Motor neuron (in vitro differentiated cells): Measurements from ENCODE around the gene TOX2. TPM values are rescaled to one million over a fixed set of nuclear protein-coding genes. Genes with fewer than 3 reads are reported as not detected.

Experiments
- ATAC-seq, 8 experiments: fragments of 200-7000 bp; cut with Tn5 transposase; replicated peaks in 6 of 8; 2 replicates each; pipeline ENCODE4 v1.8.0; 2021; ENCODE audit warnings: mild to moderate bottlenecking in 8 of 8, moderate library complexity in 8 of 8
- H3K27ac ChIP-seq, 2 donors: fragments of 250-450 bp; sonication (Bioruptor Pico); 2 replicates each; pipeline ENCODE4 v1.9.0; 2021; ENCODE audit warnings: antibody characterized with exemption in 2 of 2, mild to moderate bottlenecking in 2 of 2, moderate library complexity in 1 of 2
- H3K4me1 ChIP-seq, 2 donors: fragments of 250-450 bp; sonication (Bioruptor Pico); replicated peaks in 1 of 2; 2 replicates each; pipeline ENCODE4 v1.6.1; 2021; ENCODE audit warnings: antibody characterized with exemption in 2 of 2, mild to moderate bottlenecking in 2 of 2, moderate library complexity in 1 of 2
- H3K4me3 ChIP-seq, 5 donors: fragments of 250-450 bp; sonication (Bioruptor Pico); 2 replicates each; pipeline ENCODE4 v1.9.0; 2021; ENCODE audit warnings: antibody characterized with exemption in 5 of 5, mild to moderate bottlenecking in 5 of 5, moderate library complexity in 4 of 5
- whole genome bisulfite sequencing, 10 experiments: fragments of 450-650 bp; shearing (Covaris generic); methylation state at CpG; one replicate each; pipeline ENCODE4 v1.0.0; 2022; 5-methylcytosine and 5-hydroxymethylcytosine counted together
- in situ Hi-C, 9 experiments: fragments of 400-800 bp; cut with MboI; loops; one replicate each; pipeline ENCODE4 v1.15.0; 2021; ENCODE audit warnings: low sequenced_read_pairs in 9 of 9, low pct_unique_long_range_greater_than_20kb in 2 of 9; ENCODE audit not compliant: unreplicated experiment in 9 of 9
- total RNA-seq, 8 experiments: library from RNA; unstranded; fragments of 300-600 nt; gene quantifications; 2 replicates each; pipeline versions ENCODE4 v1.2.3 to v1.2.4, GENCODE V29; 2022

Gene TOX2
- total RNA-seq, 8 experiments from 2014 or later = 4.9 to 27.0 (median 8.6) TPM

- Histone ChIP-seq H3K4me3 (peak overlapping the region; percentile 53 to 74 (median 65)), H3K4me1 (peaks cover 16 to 20% of the 10 kb centered on the region in 2 donors), H3K27ac (no peak overlapping the region)
- peak; percentile 11 to 34 (median 26) for ATAC-seq
- WGBS, 10 experiments = 0 to 12% methylated on average over 1 to 6 of the region's 9 CpGs; no CpG with 5 or more reads in 8 of the 10 experiments
- in situ Hi-C loops = loop anchor here in 1 of 9 experiments (25.0 kb wide), 1 partner anchor 155 kb away; no protein-coding TSS in a partner anchor
Observed at GRCh38 chr20:43916881-43917371, 2.3 kb downstream of the TOX2 start.

GRCh38 chr20:43917380-43917779 lies 2.7 kb downstream of the TOX2 start:
- no peak overlapping the region for H3K27ac ChIP-seq
- WGBS, 10 experiments = 20 to 94% (median 49%) methylated on average over 1 to 6 of the region's 9 CpGs; no CpG with 5 or more reads in 3 of the 10 experiments
- H3K4me3 ChIP-seq = peak overlapping the region in 1 of 5 donors; percentile 74
- ATAC-seq = peak in 1 of 8 experiments; percentile 47
- H3K4me1 ChIP-seq = peaks cover 16 to 20% of the 10 kb centered on the region in 2 donors
- in situ Hi-C loops = loop anchor here in 1 of 9 experiments (25.0 kb wide), 1 partner anchor 155 kb away; no protein-coding TSS in a partner anchor

- in situ Hi-C loops = loop anchor here in 1 of 9 experiments (25.0 kb wide), 1 partner anchor 158 kb away; no protein-coding TSS in a partner anchor
- Histone ChIP-seq H3K4me3 (no peak overlapping the region), H3K4me1 (peaks cover 20% of the 10 kb centered on the region in 2 donors), H3K27ac (no peak overlapping the region)
- ATAC-seq = no peak
- 0 to 100% (median 100%) methylated on average over 1 to 4 of the region's 6 CpGs; no CpG with 5 or more reads in 3 of the 10 experiments for WGBS, 10 experiments
Observed at GRCh38 chr20:43919686-43920403, 5.2 kb downstream of the TOX2 start.

GRCh38 chr20:43920797-43921196 lies 6.1 kb downstream of the TOX2 start:
- in situ Hi-C loops = loop anchor here in 1 of 9 experiments (25.0 kb wide), 1 partner anchor 158 kb away; no protein-coding TSS in a partner anchor
- WGBS, 10 experiments = 93 to 100% (median 98%) methylated on average over 1 to 4 of the region's 4 CpGs; no CpG with 5 or more reads in 6 of the 10 experiments
- Histone ChIP-seq H3K27ac (no peak overlapping the region), H3K4me3 (no peak overlapping the region), H3K4me1 (peaks cover 26% of the 10 kb centered on the region in 2 donors)
- ATAC-seq = no peak

DNA sequence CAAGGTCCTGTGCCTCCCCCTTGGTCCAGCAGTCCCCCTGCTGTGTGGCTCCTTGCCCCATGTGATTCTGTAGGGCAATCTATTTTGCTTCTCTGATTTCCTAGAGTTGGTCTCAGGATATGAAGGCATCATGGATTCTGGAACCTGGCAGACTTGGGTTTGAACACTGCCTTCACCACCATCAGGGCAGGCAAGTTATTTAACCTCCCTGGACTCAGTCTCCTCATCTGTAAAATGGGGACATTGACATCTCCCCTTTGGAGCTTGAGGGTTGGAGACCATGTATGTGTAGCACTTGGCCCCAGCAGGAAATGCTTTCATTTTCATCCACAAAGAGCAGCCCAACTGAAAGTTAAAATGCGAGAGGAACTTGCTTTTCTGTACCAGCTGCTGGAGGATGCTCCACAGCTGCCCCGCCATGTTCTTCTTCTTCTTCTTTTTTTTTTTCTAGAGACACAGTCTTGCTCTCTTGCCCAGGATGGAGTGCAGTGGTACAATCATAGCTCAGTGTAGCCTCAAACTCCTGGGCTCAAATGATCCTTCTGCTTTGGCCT lies 6.7 kb downstream of the TOX2 start:
- in situ Hi-C loops = loop anchor here in 1 of 9 experiments (25.0 kb wide), 1 partner anchor 159 kb away; no protein-coding TSS in a partner anchor
- Histone ChIP-seq H3K27ac (no peak overlapping the region), H3K4me3 (no peak overlapping the region), H3K4me1 (peaks cover 25 to 29% of the 10 kb centered on the region in 2 donors)
- WGBS, 10 experiments = 90 to 100% (median 100%) methylated on average over 1 to 2 of the region's 2 CpGs; no CpG with 5 or more reads in 5 of the 10 experiments
- no peak for ATAC-seq

GRCh38 chr20:43922614-43923013 lies 8.0 kb downstream of the TOX2 start:
- WGBS, 10 experiments = 56 to 100% (median 87%) methylated on average over 1 to 2 of the region's 2 CpGs; no CpG with 5 or more reads in 2 of the 10 experiments
- in situ Hi-C loops = loop anchor here in 1 of 9 experiments (25.0 kb wide), 1 partner anchor 160 kb away; no protein-coding TSS in a partner anchor
- no peak overlapping the region for H3K4me3 ChIP-seq
- no peak for ATAC-seq
- H3K4me1 ChIP-seq = peaks cover 22% of the 10 kb centered on the region in 2 donors
- no peak overlapping the region for H3K27ac ChIP-seq

- in situ Hi-C loops = loop anchor here in 1 of 9 experiments (25.0 kb wide), 1 partner anchor 161 kb away; no protein-coding TSS in a partner anchor
- 60 to 100% (median 88%) methylated on average over 1 to 2 of the region's 3 CpGs; no CpG with 5 or more reads in 6 of the 10 experiments for WGBS, 10 experiments
- no peak overlapping the region for H3K4me3 ChIP-seq
- ATAC-seq = no peak
- H3K4me1 ChIP-seq = peaks cover 19 to 23% of the 10 kb centered on the region in 2 donors
- H3K27ac ChIP-seq = no peak overlapping the region
Observed at GRCh38 chr20:43923322-43923721, 8.7 kb downstream of the TOX2 start.

GRCh38 chr20:43923917-43924316 lies 9.3 kb downstream of the TOX2 start:
- WGBS, 10 experiments = 96 to 100% (median 100%) methylated on average over 1 to 3 of the region's 4 CpGs; no CpG with 5 or more reads in 7 of the 10 experiments
- H3K4me1 ChIP-seq = peaks cover 25 to 28% of the 10 kb centered on the region in 2 donors

DNA sequence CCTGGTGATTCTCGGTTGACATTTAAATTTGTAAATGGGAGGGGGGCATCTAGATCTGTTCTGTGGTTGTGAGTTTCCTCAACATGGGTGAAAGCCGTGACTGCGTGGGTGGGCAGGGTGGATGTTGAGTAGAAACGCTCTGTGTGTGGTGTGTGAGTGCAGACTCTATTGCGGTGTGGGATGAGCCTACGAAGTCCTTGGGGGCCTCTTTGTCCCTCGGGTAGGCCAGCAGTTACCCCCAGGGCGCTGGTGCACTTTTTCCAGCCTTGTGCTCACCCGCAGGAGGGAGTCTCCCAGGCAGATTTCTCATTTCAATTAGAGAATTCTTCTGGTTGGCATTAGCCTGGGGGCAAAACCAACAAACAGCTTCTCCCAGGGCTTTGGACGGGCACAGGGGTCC lies 10.6 kb downstream of the TOX2 start:
- 10 to 82% (median 45%) methylated on average over 2 to 8 of the region's 10 CpGs; no CpG with 5 or more reads in 1 of the 10 experiments for WGBS, 10 experiments
- peak in 4 of 8 experiments; percentile 21 to 66 (median 43) for ATAC-seq
- Histone ChIP-seq H3K27ac (no peak overlapping the region), H3K4me1 (peaks cover 25 to 28% of the 10 kb centered on the region in 2 donors), H3K4me3 (no peak overlapping the region)
- in situ Hi-C loops = no loop called here

More at GRCh38 chr20:43923917-43924316, 9.3 kb downstream of the TOX2 start:
- in situ Hi-C loops = loop anchor here in 1 of 9 experiments (25.0 kb wide), 1 partner anchor 162 kb away; no protein-coding TSS in a partner anchor
- Histone ChIP-seq H3K4me3 (no peak overlapping the region), H3K27ac (no peak overlapping the region)
- no peak for ATAC-seq

GRCh38 chr20:43925801-43926200 lies 11.1 kb downstream of the TOX2 start:
- H3K4me3 ChIP-seq = no peak overlapping the region
- no peak overlapping the region for H3K27ac ChIP-seq
- 6 to 84% (median 48%) methylated on average over 1 to 5 of the region's 5 CpGs; no CpG with 5 or more reads in 2 of the 10 experiments for WGBS, 10 experiments
- H3K4me1 ChIP-seq = peaks cover 25 to 28% of the 10 kb centered on the region in 2 donors
- peak; percentile 35 to 87 (median 66) for ATAC-seq
- in situ Hi-C loops = no loop called here

DNA sequence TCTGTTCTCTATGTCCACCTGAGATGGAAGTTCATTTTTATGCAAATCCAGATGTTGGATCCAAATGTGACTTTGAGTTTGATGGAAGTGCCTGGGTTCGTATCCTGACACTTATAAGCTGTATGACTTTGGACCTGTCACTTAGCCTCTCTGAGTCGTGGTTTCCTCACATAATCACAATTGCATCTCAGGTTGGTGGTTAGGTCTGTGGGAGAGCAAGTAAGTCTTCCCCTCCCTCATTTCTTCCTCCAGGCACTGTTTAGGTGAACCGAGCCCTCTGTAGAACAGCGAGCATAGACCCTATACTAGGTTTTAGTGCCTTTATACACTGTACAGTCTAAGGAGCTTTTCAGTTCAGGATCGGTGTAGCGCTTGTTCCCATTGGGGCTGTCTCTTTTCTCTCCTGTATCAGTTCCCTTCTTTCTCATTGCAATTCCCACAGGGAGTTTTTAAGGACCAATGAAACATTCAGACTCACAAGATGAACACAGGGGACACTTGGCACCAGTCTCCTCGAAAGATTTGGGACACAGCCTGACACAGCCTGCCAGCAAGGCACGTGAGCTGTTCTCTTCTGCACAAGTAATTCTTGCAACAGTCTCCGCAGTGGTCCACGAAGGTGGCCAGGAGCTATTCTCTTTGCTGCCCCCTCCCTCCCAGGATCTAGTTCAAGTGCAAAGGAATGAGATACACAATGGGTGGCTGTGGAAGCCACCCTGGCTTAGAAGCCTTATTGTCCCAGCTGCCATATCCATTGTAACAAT lies 11.8 kb downstream of the TOX2 start:
- 25 to 100% (median 82%) methylated on average over 1 to 8 of the region's 10 CpGs; no CpG with 5 or more reads in 1 of the 10 experiments for WGBS, 10 experiments
- Histone ChIP-seq H3K4me1 (peaks cover 25 to 28% of the 10 kb centered on the region in 2 donors), H3K27ac (no peak overlapping the region), H3K4me3 (no peak overlapping the region)
- in situ Hi-C loops = no loop called here
- peak in 2 of 8 experiments; percentile 27 to 30 for ATAC-seq

DNA sequence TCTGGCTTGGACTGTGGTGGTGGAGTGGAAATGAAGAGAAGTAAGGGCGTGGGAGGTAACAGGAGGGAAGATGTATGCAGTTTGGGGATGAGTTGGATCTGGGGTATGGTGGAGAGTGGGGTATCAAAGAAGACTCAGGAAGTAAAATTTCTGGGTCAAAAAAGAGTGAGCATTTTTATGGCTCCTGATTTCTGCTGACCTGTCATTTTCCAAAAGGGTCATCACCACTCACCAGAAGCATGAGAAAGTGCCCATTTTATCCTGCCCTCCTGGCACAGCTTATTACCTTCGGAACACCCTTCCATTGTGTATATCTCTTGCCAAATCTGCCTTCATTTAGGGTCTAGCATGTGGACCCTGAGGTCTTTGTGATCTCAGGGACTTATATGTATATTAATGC lies 17.3 kb downstream of the TOX2 start:
- H3K4me1 ChIP-seq = peaks cover 12 to 17% of the 10 kb centered on the region in 2 donors
- 100% methylated on average over 1 to 2 of the region's 2 CpGs; no CpG with 5 or more reads in 5 of the 10 experiments for WGBS, 10 experiments
- in situ Hi-C loops = no loop called here
- no peak overlapping the region for H3K4me3 ChIP-seq
- H3K27ac ChIP-seq = no peak overlapping the region
- no peak for ATAC-seq
